Measurements from ENCODE around the gene EIF2B5.

The EIF2B5 gene

GRCh38 chr3:184129012-184129411 lies 6.1 kb upstream of the EIF2B5 start:
- no peak overlapping the region for H3K4me2 ChIP-seq (ENCODE audit: low read length)

DNA sequence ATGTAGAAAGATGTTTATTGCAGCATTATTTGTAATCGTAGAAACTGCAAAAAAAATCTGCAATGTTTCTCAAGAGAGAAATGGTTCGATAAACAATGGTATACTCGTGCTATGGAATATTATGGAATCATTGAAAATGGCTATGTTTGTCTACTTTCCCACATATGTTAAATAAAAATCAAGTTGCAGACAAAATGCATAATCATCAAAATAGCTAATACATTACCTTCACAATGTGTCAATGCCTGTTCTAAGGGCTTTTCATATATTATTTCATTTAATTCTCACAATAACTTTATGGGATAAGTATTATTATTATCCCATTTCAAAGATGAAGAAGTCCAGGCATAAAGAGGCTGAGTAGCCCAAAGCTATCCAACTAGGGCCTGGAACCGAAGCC lies 2.2 kb upstream of the EIF2B5 start:
- Histone ChIP-seq H4K20me1 (ENCODE audit: control insufficient read depth, insufficient read depth, low read depth, low read length) (0 out of 2 replicates have a peak, but pooled peaks cover 5% of the 10 kb centered on the region), H3K79me2 (ENCODE audit: control insufficient read depth, low read length) (peaks cover 43% of the 10 kb centered on the region), H3K9me2 (replicated peaks; ENCODE audit: control insufficient read depth, low read length) (no peaks in the 10 kb centered on the region), H3K27me3 (ENCODE audit: control insufficient read depth, low read length) (no peaks in the 10 kb centered on the region), H3K36me3 (ENCODE audit: control insufficient read depth, low read length) (peaks cover 26% of the 10 kb centered on the region), H3K4me3 (ENCODE audit: low read length) (no peak overlapping the region), H3K4me2 (ENCODE audit: low read length) (no peak overlapping the region), H3K4me1 (ENCODE audit: control insufficient read depth, low read length) (peaks cover 20% of the 10 kb centered on the region), H3K9me3 (ENCODE audit: control insufficient read depth, insufficient read depth, low read length) (no peaks in the 10 kb centered on the region), H3K27ac (ENCODE audit: low read depth, low read length) (no peak overlapping the region), H3F3A (ENCODE audit: control insufficient read depth, insufficient read depth) (0 out of 2 replicates have a peak, but pooled peaks cover 7% of the 10 kb centered on the region)
- no peak for TF ChIP-seq CTCF (IDR thresholded peaks at IDR 0.05; ENCODE audit: low read depth, low read length, poor library complexity, severe bottlenecking)
- no peak for TF ChIP-seq EZH2phosphoT487 (IDR thresholded peaks at IDR 0.05; ENCODE audit: borderline replicate concordance, low read length)

More at GRCh38 chr3:184129012-184129411, 6.1 kb upstream of the EIF2B5 start:
- Histone ChIP-seq H3K9me2 (replicated peaks; ENCODE audit: control insufficient read depth, low read length) (no peaks in the 10 kb centered on the region), H3K9me3 (ENCODE audit: control insufficient read depth, insufficient read depth, low read length) (no peaks in the 10 kb centered on the region), H3K27me3 (ENCODE audit: control insufficient read depth, low read length) (no peaks in the 10 kb centered on the region), H3F3A (ENCODE audit: control insufficient read depth, insufficient read depth) (0 out of 2 replicates have a peak, but pooled peaks cover 7% of the 10 kb centered on the region), H4K20me1 (ENCODE audit: control insufficient read depth, insufficient read depth, low read depth, low read length) (no peaks in the 10 kb centered on the region), H3K4me3 (ENCODE audit: low read length) (no peak overlapping the region), H3K27ac (ENCODE audit: low read depth, low read length) (no peak overlapping the region), H3K36me3 (ENCODE audit: control insufficient read depth, low read length) (no peaks in the 10 kb centered on the region), H3K79me2 (ENCODE audit: control insufficient read depth, low read length) (peaks cover 4% of the 10 kb centered on the region; the same call in 1 of the 2 replicates), H3K4me1 (ENCODE audit: control insufficient read depth, low read length) (peaks cover 7% of the 10 kb centered on the region)
- TF ChIP-seq EZH2phosphoT487 (IDR thresholded peaks at IDR 0.05; ENCODE audit: borderline replicate concordance, low read length) (no peak), CTCF (IDR thresholded peaks at IDR 0.05; ENCODE audit: low read depth, low read length, poor library complexity, severe bottlenecking) (peak; percentile 53)

DNA sequence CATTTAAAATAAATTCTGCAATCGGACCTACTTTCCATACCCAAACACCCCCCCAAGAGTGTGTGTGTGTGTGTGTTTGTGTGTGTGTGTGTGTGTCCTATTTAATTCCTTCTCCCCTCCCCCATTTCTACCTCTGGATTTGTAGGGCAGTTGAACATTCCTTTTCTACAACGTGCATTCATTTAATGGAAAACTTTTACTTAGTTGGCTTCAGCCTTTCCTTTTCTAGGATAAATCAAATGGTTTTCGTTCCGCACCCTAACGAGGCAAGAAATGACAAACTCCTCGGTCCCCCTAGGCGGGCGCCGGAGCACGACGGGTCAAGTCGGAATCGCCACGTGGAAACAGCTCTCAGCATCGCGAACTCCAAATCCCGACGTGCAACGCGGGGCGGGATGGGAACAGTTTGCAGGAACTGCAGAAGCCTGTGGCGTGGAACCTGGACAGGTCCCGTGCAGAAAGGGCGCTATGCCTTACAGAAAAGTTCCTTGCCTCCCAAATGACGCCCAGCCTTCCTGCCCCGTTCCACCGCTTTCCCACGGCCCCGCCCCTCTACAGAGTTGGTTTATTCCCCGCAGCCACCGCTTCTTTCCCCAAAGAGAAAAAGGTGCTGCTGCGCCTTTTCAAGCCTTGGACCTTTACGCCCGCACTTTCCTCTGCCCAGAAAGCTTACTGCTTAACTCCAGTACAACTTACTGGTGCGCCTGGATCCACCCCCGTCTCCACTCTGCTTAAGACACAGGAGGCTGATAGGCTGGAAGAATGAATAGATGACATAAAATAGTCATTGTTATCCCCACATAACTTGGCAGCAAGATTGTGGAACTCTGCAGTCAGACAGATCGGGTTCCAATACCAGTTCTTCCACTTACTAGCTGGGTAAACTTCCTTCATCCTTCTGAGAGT lies 1.1 kb upstream of the EIF2B5 start:
- Histone ChIP-seq H3K9me3 (ENCODE audit: control insufficient read depth, insufficient read depth, low read length) (no peaks in the 10 kb centered on the region), H3K79me2 (ENCODE audit: control insufficient read depth, low read length) (peaks cover 54% of the 10 kb centered on the region), H3K36me3 (ENCODE audit: control insufficient read depth, low read length) (peaks cover 34% of the 10 kb centered on the region), H3K4me1 (ENCODE audit: control insufficient read depth, low read length) (peaks cover 20% of the 10 kb centered on the region), H3F3A (ENCODE audit: control insufficient read depth, insufficient read depth) (0 out of 2 replicates have a peak, but pooled peaks cover 7% of the 10 kb centered on the region), H3K4me2 (ENCODE audit: low read length) (peak overlapping the region; percentile 92), H3K9me2 (replicated peaks; ENCODE audit: control insufficient read depth, low read length) (no peaks in the 10 kb centered on the region), H3K27me3 (ENCODE audit: control insufficient read depth, low read length) (no peaks in the 10 kb centered on the region), H3K4me3 (ENCODE audit: low read length) (peak overlapping the region; percentile 91), H3K27ac (ENCODE audit: low read depth, low read length) (peak overlapping the region; percentile 44), H4K20me1 (ENCODE audit: control insufficient read depth, insufficient read depth, low read depth, low read length) (0 out of 2 replicates have a peak, but pooled peaks cover 5% of the 10 kb centered on the region)
- TF ChIP-seq CTCF (IDR thresholded peaks at IDR 0.05; ENCODE audit: low read depth, low read length, poor library complexity, severe bottlenecking) (no peak), EZH2phosphoT487 (IDR thresholded peaks at IDR 0.05; ENCODE audit: borderline replicate concordance, low read length) (no peak)

All from DOHH2 (cell line).